HG02610 (cell line): Measurements from ENCODE around the gene TTC21B.
"Not testable (repeated sequence)": the region's sequence is repeated elsewhere in the genome, so short reads cannot be mapped to it uniquely, and the experiment has no call there.

Experiments
- ATAC-seq: cut with Tn5 transposase; IDR thresholded peaks from one replicate; pipeline ENCODE4 v1.9.1; 2021; ENCODE audit warnings: mild to moderate bottlenecking, moderate library complexity; ENCODE audit not compliant: unreplicated experiment

The TTC21B gene

GRCh38 chr2:165889158-165889557, 64.4 kb downstream of the TTC21B start:
- ATAC-seq = no peak

GRCh38 chr2:165888171-165888570, 65.4 kb downstream of the TTC21B start:
- no peak for ATAC-seq

- no peak for ATAC-seq
Observed at GRCh38 chr2:165886487-165887146, 67.0 kb downstream of the TTC21B start.

- ATAC-seq = peak; percentile 76
Observed at GRCh38 chr2:165877565-165878550, 75.7 kb downstream of the TTC21B start.

GRCh38 chr2:165876712-165877111, 76.9 kb downstream of the TTC21B start:
- ATAC-seq = no peak

GRCh38 chr2:165876269-165876668, 77.3 kb downstream of the TTC21B start:
- no peak for ATAC-seq

GRCh38 chr2:165874445-165875039, 79.0 kb downstream of the TTC21B start:
- ATAC-seq = peak; percentile 90

GRCh38 chr2:165872101-165872791, 81.3 kb downstream of the TTC21B start:
- ATAC-seq = no peak

- ATAC-seq = no peak
Observed at GRCh38 chr2:165871025-165871424, 82.6 kb downstream of the TTC21B start.

GRCh38 chr2:165870346-165870745, 83.2 kb downstream of the TTC21B start:
- ATAC-seq = no peak

GRCh38 chr2:165868211-165868610, 85.4 kb downstream of the TTC21B start:
- ATAC-seq = no peak

- no peak for ATAC-seq
Observed at GRCh38 chr2:165864296-165864695, 89.3 kb downstream of the TTC21B start.

- peak; percentile 81 for ATAC-seq
Observed at GRCh38 chr2:165863810-165864261, 89.7 kb downstream of the TTC21B start.

GRCh38 chr2:165861083-165861482, 92.5 kb downstream of the TTC21B start:
- not testable (repeated sequence) for ATAC-seq

GRCh38 chr2:165859723-165860122, 93.9 kb downstream of the TTC21B start:
- not testable (repeated sequence) for ATAC-seq

- ATAC-seq = no peak
Observed at GRCh38 chr2:165857876-165858275, 95.7 kb downstream of the TTC21B start.

GRCh38 chr2:165852394-165852793, 101.2 kb downstream of the TTC21B start:
- ATAC-seq = no peak

GRCh38 chr2:165847001-165847400, 106.6 kb downstream of the TTC21B start:
- ATAC-seq = no peak

- ATAC-seq = no peak
Observed at GRCh38 chr2:165846056-165846455, 107.5 kb downstream of the TTC21B start.

GRCh38 chr2:165844216-165844615, 109.4 kb downstream of the TTC21B start:
- ATAC-seq = no peak

- ATAC-seq = no peak
Observed at GRCh38 chr2:165843351-165843750, 110.2 kb downstream of the TTC21B start.
